ENCODE results near the gene ROCK2.

ROCK2 gene

GRCh38 chr2:11244091-11244826, 100.2 kb downstream of the ROCK2 start:
- no peak overlapping the region for H3K4me3 ChIP-seq (ENCODE audit: control insufficient read depth, low read depth, low read length)
- TF ChIP-seq CTCF (IDR thresholded peaks at IDR 0.05; ENCODE audit: control insufficient read depth, insufficient read depth, low read depth, low read length, missing control alignments): no peak

GRCh38 chr2:11243512-11243911, 100.9 kb downstream of the ROCK2 start:
- no peak for TF ChIP-seq CTCF (IDR thresholded peaks at IDR 0.05; ENCODE audit: control insufficient read depth, insufficient read depth, low read depth, low read length, missing control alignments)
- DNase-seq (ENCODE audit: low read depth): no peak
- H3K4me3 ChIP-seq (ENCODE audit: control insufficient read depth, low read depth, low read length): no peak overlapping the region

More at GRCh38 chr2:11244091-11244826, 100.2 kb downstream of the ROCK2 start:
- DNase-seq (ENCODE audit: low read depth): no peak

- no peak overlapping the region for H3K4me3 ChIP-seq (ENCODE audit: control insufficient read depth, low read depth, low read length)
- no peak for TF ChIP-seq CTCF (IDR thresholded peaks at IDR 0.05; ENCODE audit: control insufficient read depth, insufficient read depth, low read depth, low read length, missing control alignments)
- no peak for DNase-seq (ENCODE audit: low read depth)
These were observed 101.8 kb downstream of the ROCK2 start for GRCh38 chr2:11242542-11243174.

- DNase-seq (ENCODE audit: low read depth): no peak
- no peak overlapping the region for H3K4me3 ChIP-seq (ENCODE audit: control insufficient read depth, low read depth, low read length)
These were observed 102.8 kb downstream of the ROCK2 start for GRCh38 chr2:11241412-11242203.

GRCh38 chr2:11239666-11240462, 104.6 kb downstream of the ROCK2 start:
- TF ChIP-seq CTCF (IDR thresholded peaks at IDR 0.05; ENCODE audit: control insufficient read depth, insufficient read depth, low read depth, low read length, missing control alignments): no peak

More at GRCh38 chr2:11241412-11242203, 102.8 kb downstream of the ROCK2 start:
- TF ChIP-seq CTCF (IDR thresholded peaks at IDR 0.05; ENCODE audit: control insufficient read depth, insufficient read depth, low read depth, low read length, missing control alignments): no peak

GRCh38 chr2:11239147-11239546, 105.3 kb downstream of the ROCK2 start:
- DNase-seq (ENCODE audit: low read depth): no peak
- TF ChIP-seq CTCF (IDR thresholded peaks at IDR 0.05; ENCODE audit: control insufficient read depth, insufficient read depth, low read depth, low read length, missing control alignments): no peak
- H3K4me3 ChIP-seq (ENCODE audit: control insufficient read depth, low read depth, low read length): no peak overlapping the region

More at GRCh38 chr2:11239666-11240462, 104.6 kb downstream of the ROCK2 start:
- no peak for DNase-seq (ENCODE audit: low read depth)
- H3K4me3 ChIP-seq (ENCODE audit: control insufficient read depth, low read depth, low read length): no peak overlapping the region
